C1 segment of cervical spinal cord (tissue), 14 donors: ENCODE results near the gene BMP6.
"Not testable (repeated sequence)": the region's sequence is repeated elsewhere in the genome, so short reads cannot be mapped to it uniquely, and the experiment has no call there.

Experiments
- DNase-seq, 14 donors: peaks; one replicate each; lab custom pipeline; 2025; lab: John Stamatoyannopoulos, UW

BMP6 gene

GRCh38 chr6:7882505-7883257 is 156.8 kb downstream of the BMP6 start:
- DNase-seq = no peak

- no peak for DNase-seq
Measured at GRCh38 chr6:7883381-7883780, 157.5 kb downstream of the BMP6 start.

- DNase-seq = no peak
Measured at GRCh38 chr6:7886132-7886531, 160.2 kb downstream of the BMP6 start.

- DNase-seq = no peak
Measured at GRCh38 chr6:7887278-7887991, 161.5 kb downstream of the BMP6 start.

GRCh38 chr6:7888587-7889357 is 162.9 kb downstream of the BMP6 start:
- DNase-seq = no peak

GRCh38 chr6:7891078-7891872 is 165.4 kb downstream of the BMP6 start:
- DNase-seq = no peak

GRCh38 chr6:7892367-7892766 is 166.5 kb downstream of the BMP6 start:
- not testable (repeated sequence) for DNase-seq

GRCh38 chr6:7893342-7893741 is 167.4 kb downstream of the BMP6 start:
- no peak for DNase-seq

GRCh38 chr6:7894262-7895124 is 168.6 kb downstream of the BMP6 start:
- DNase-seq = no peak

GRCh38 chr6:7895125-7895423 is 169.2 kb downstream of the BMP6 start:
- DNase-seq = no peak

- DNase-seq = no peak
Measured at GRCh38 chr6:7896465-7896987, 170.6 kb downstream of the BMP6 start.

- no peak for DNase-seq
Measured at GRCh38 chr6:7897461-7898192, 171.7 kb downstream of the BMP6 start.

GRCh38 chr6:7898193-7898586 is 172.3 kb downstream of the BMP6 start:
- not testable (repeated sequence) for DNase-seq

GRCh38 chr6:7899101-7899888 is 173.4 kb downstream of the BMP6 start:
- DNase-seq = no peak

GRCh38 chr6:7899889-7900213 is 174.0 kb downstream of the BMP6 start:
- no peak for DNase-seq

GRCh38 chr6:7900621-7901020 is 174.7 kb downstream of the BMP6 start:
- no peak for DNase-seq

GRCh38 chr6:7901056-7901455 is 175.2 kb downstream of the BMP6 start:
- no peak for DNase-seq

GRCh38 chr6:7901780-7902179 is 175.9 kb downstream of the BMP6 start:
- DNase-seq = no peak

GRCh38 chr6:7902221-7902620 is 176.3 kb downstream of the BMP6 start:
- DNase-seq = no peak
